Stimulated activated CD8-positive, alpha-beta memory T cell treated with anti-CD3 and anti-CD28 coated beads, Interleukin-15, amount 100 ng/mL, for 48 hours (primary cell): ENCODE results near the gene ELAC1.
"Not testable (repeated sequence)": the region's sequence is repeated elsewhere in the genome, so short reads cannot be mapped to it uniquely, and the experiment has no call there.

Experiments
- DNase-seq, 2 donors: peaks; one replicate each; pipeline ENCODE4 v3.0.0-alpha.2; 2020; ENCODE audit warnings: low read depth in 2 of 2

ELAC1 gene

GRCh38 chr18:50972404-50972803 is 4.6 kb downstream of the ELAC1 start:
- DNase-seq, result not testable (repeated sequence)

DNA sequence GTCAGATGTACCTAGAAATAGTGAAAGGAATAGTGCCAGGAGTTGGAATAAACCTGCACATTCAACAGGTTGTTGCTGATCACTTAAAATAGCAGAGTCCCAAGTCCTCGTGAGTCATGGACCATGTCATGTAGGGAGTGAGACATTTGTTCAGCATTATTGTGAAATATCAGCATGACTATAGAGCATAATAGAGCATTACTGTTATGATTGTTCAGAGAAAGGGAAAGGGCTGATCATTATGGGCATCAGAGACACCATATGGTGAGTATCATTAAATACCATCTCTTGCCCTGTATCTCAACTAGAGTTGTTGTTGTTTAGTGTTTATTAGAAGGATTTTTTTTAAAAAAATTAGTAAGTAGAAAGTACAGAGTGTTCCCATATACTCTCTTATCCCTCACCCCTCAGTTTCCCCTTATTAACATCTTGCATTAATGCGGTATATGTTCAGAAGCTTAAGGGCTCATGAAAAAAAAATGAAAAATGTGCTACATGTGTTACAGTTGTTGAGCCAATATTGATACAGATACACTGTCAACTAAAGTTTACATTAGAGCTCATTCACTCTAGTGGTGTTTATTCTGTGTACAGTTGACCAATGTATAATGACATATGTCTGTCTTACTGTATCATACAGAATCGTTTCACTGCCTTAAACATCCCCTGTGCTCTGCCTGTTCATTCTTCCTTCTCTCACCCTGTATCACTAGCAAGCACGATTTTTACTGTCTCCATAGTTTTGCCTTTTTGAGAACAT is 5.7 kb downstream of the ELAC1 start:
- no peak for DNase-seq

DNA sequence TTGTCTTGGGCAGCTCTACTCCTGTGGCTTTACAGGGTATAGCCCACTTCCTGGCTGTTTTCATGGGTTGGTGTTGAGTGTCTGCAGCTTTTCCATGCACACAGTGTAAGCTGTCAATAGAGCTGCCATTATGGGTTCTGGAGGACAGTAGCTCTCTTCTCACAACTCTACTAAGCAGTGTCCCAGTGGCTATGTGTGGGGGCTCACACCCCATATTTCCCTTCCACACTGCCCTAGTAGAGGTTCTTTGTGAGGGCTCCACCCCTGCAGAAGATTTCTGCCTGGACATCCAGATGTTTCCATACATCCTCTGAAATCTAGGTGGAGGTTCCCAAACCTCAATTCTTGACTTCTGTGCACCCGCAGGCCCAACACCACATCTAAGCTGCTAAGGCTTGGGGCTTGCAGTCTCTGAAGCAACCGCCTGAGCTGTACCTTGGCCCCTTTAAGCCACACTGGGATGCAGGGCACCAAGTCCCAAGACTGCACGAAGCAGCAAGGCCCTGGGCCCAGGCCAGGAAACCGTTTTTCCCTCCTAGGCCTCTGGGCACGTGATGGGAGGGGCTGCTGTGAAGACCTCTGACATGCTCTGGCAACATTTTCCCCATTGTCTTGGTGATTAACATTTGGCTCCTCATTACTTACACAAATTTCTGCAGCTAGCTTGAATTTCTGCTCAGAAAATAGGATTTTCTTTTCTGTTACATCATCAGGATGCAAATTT is 9.4 kb downstream of the ELAC1 start:
- DNase-seq, result no peak

DNA sequence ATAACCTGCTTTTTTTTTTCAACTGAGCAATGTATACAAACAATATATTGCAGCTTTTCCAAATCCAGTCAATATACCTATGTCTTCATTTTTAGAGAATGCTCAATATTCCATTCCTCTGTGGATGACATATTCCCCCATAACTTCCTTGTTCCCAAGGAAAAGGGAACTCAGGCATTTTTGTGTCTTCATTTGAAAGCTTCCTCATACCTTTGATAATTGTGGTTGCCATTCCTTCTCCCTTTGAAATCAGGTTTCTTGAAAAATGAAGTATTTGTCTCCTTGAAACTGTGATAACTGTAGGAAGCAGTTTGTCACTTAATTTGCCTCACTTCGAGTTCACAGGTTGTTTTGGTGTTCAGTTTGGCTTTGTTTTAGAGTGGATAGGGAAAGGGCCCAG is 13.5 kb downstream of the ELAC1 start:
- DNase-seq, result no peak

DNA sequence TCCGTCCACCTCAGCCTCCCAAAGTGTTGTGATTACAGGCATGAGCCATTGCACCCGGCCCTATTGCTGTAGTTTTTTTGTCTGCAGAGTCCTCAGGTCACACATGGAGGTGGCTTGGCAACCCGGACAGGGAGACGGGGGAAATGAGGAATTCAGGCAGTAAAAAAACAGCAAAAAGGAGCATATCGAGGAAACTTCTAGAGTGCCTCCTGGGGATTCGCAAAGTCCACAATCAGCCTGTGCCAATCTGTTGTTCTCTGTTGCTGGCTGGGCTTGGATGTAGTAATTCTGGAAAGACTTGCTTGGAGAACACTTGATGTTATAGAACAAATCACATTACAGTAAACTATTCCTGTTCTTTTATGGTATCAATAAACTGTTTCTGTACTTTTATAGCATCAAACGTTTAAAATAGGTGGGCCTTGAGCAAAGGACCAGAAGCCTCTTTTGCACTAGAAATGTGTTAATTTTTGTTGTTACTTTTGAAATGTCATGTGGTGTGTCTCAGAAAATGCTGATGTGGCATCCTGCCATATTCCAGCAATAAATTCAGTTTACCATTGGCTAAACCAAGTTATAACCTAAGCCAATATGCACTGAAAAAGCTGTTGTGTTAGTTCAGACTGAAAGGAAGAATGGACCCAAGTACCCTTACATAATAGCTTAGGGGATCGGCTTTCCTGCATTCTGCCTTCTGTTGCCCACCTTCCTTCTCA is 14.4 kb downstream of the ELAC1 start:
- DNase-seq, result no peak

- DNase-seq, result no peak
Measured at GRCh38 chr18:50982802-50983179, 15.0 kb downstream of the ELAC1 start.

DNA sequence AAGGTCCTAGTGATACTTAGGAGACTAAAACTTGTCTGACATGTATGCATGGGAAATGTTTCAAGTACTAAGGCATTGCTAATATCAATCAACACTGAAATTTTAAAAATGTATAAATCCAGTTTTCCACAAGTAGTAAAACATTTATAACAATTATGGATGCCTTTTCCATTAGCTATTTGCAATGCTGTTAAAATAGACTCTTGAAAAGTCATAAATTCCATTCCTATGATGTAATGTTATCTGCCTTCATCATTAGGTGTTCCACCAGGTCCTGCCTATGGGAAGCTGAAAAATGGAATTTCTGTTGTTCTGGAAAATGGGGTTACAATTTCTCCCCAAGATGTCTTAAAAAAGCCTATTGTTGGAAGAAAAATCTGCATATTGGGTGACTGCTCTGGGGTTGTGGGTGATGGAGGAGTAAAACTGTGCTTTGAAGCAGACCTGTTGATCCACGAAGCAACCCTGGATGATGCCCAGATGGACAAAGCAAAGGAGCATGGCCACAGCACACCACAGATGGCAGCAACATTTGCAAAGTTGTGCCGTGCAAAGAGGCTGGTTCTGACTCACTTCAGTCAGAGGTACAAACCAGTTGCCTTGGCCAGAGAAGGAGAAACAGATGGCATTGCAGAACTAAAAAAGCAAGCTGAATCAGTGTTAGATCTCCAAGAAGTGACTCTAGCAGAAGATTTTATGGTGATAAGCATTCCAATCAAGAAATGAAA is 18.7 kb downstream of the ELAC1 start:
- DNase-seq, result no peak

DNA sequence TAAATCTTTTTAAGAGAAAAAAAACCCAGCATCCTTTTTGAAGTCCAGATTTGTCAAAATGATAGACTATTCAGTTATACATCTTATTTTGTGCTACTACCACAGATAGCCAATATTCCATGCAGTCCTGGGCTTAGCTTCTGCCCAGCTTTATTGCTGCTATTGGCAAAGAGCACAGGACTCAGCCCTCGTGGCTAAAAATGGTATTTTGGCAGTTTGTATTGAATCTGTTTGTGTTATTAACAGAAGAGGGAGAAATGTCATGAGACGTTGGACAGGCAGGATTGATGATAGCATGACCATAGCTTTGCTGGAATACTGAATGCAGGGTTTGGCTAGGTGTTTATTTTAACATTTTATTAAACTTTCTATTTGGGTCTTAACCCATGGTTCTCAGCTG is 19.4 kb downstream of the ELAC1 start:
- no peak for DNase-seq

GRCh38 chr18:50989711-50990110 is 21.9 kb downstream of the ELAC1 start:
- DNase-seq, result no peak

- DNase-seq, result no peak
Measured at GRCh38 chr18:50992351-50992762, 24.5 kb downstream of the ELAC1 start.

- DNase-seq, result no peak
Measured at GRCh38 chr18:50994031-50994430, 26.2 kb downstream of the ELAC1 start.

DNA sequence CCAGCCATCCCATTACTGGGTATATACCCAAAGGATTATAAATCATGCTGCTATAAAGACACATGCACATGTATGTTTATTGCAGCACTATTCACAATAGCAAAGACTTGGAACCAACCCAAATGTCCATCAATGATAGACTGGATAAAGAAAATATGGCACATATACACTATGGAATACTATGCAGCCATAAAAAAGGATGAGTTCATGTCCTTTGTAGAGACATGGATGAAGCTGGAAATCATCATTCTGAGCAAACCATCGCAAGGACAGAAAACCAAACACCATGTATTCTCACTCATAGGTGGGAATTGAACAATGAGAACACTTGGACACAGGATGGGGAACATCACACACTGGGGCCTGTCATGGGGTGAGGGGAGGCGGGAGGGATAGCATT is 35.3 kb downstream of the ELAC1 start:
- not testable (repeated sequence) for DNase-seq

- DNase-seq, result no peak
Measured at GRCh38 chr18:51006061-51006818, 38.4 kb downstream of the ELAC1 start.

DNA sequence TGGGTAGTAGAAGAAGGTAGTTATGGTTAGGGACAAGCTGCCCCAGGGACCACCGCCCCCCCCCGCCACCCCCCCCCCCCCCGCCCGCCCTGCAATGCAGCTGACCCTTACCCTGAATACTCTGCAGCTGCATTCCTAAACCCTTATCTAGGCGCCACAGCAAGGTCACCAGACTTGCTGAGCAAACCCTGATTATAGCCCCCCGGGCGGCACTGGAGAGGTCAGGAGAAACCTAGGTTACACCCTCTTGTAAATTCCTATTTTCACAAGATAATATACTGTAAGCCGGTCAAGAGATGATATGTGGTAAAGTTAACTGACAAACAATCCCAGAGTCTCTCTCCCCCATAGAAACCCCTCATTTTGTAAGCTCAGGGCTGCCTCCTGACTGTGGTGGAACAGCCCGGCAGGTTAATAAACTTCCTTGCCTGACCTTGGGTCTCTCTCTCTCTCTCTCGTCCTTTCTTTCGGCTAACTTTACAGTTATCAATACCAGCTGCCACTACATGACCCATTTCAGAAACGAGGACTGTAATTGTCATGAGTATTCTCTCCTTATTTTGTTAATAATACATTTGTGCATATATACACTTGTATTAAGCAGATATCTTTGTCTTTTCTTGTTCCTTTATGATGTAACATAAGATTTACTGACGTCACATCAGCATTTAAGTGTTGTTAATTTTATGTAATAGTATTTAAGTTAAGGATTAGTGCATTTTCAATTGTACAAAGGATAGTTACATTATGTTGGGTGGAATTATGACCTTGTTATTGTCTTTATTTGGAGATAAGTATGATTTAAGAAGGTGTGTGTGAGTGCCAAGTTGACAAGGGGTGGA is 39.3 kb downstream of the ELAC1 start:
- no peak for DNase-seq

GRCh38 chr18:51007790-51008139 is 39.9 kb downstream of the ELAC1 start:
- no peak for DNase-seq

DNA sequence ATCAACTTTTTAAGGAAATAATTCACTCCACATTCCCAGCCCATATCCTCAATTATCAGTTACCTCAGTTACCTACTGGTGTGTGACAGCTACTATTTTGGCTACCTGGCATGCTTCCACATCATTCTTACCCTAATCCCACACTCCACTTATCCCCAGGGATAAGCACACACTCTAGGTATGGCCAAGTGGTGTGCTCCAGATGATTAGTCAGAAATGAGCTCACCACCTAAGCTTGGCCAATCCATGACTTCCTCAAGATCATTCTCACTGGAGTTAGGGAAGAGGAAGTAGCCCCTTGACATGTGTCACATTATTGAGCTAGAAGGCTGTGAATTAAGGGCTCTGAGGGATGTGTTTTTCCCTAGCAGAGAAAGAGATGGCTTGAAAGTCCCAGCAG is 41.2 kb downstream of the ELAC1 start:
- DNase-seq, result no peak

DNA sequence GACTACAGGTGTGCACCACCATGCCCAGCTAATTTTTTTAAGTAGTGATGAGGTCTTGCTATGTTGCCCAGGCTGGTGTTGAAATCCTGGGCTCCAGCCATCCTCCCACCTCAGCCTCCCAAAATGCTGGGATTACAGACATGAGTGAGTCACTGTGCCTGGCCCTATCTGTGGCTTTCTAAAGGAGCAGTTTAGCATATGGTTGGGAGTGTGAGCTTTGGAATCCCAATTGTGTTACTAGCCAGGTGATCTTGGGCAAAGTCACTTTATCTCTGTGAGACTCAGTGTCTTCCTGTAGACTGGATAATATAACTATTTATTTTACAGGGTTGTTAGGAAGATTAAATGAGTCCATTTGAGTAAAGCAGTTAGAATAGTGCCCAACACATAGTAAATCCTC is 42.4 kb downstream of the ELAC1 start:
- no peak for DNase-seq

GRCh38 chr18:51011709-51012108 is 43.9 kb downstream of the ELAC1 start:
- no peak for DNase-seq

- no peak for DNase-seq
Measured at GRCh38 chr18:51012441-51012840, 44.6 kb downstream of the ELAC1 start.

DNA sequence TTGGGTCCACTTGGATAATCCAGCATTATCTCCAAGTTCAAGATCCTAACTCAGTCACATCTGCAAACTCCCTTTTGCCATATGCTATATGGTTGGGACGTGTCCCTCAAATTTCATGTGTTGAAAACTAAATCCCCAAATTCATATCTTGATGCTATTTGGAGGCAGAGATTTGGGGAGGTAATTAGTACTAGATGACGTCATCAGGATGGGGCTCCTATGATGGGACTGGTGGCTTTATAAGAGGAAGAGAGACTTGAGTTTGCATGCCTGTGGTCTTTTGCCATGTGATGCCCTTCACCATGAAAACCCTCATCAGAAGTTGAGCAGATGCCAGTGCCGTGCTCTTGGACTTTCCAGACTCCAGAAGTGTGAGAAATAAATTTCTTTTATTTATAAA is 45.4 kb downstream of the ELAC1 start:
- no peak for DNase-seq
